DOHH2 (cell line): ENCODE results near the gene HMMR.
A peak's percentile ranks its signal among the peaks of the same experiment; 100 is the strongest.
"Not testable (repeated sequence)": the region's sequence is repeated elsewhere in the genome, so short reads cannot be mapped to it uniquely, and the experiment has no call there.

ENCODE experiments used
- H3F3A ChIP-seq: fragments of 200-600 bp; sonication (generic), shearing (Covaris generic); 2 replicates; pipeline ENCODE4 v1.6.0; 2016; ENCODE audit warnings: antibody characterized with exemption, mild to moderate bottlenecking; ENCODE audit not compliant: control insufficient read depth, insufficient read depth
- H3K27ac ChIP-seq: fragments of 200-600 bp; sonication (generic); 2 replicates; pipeline ENCODE4 v1.5.1; 2014; ENCODE audit warnings: low read depth, mild to moderate bottlenecking, low read length, moderate library complexity
- H3K27me3 ChIP-seq: fragments of 200-600 bp; sonication (generic); 2 replicates; pipeline ENCODE4 v1.6.1; 2014; ENCODE audit warnings: mild to moderate bottlenecking, low read length, mixed read lengths; ENCODE audit not compliant: control insufficient read depth
- H3K36me3 ChIP-seq: fragments of 200-600 bp; sonication (generic); 2 replicates; pipeline ENCODE4 v1.6.1; 2014; ENCODE audit warnings: mild to moderate bottlenecking, low read length, moderate library complexity, mixed read lengths; ENCODE audit not compliant: control insufficient read depth
- H3K4me1 ChIP-seq: fragments of 200-600 bp; sonication (generic); 2 replicates; pipeline ENCODE4 v1.6.1; 2014; ENCODE audit warnings: mild to moderate bottlenecking, low read length, mixed read lengths; ENCODE audit not compliant: control insufficient read depth
- H3K4me2 ChIP-seq: fragments of 200-600 bp; sonication (generic); 2 replicates; pipeline ENCODE4 v1.6.0; 2014; ENCODE audit warnings: mild to moderate bottlenecking, low read length, moderate library complexity
- H3K4me3 ChIP-seq: fragments of 200-600 bp; sonication (generic); 2 replicates; pipeline ENCODE4 v1.5.1; 2014; ENCODE audit warnings: mild to moderate bottlenecking, low read length, mixed read lengths
- H3K79me2 ChIP-seq: fragments of 200-600 bp; sonication (generic); 2 replicates; pipeline ENCODE4 v1.6.1; 2014; ENCODE audit warnings: mild to moderate bottlenecking, low read length, mixed read lengths; ENCODE audit not compliant: control insufficient read depth
- H3K9me2 ChIP-seq: fragments of 200-600 bp; sonication (generic); replicated peaks from 2 replicates; pipeline ENCODE4 v1.6.1; 2014; ENCODE audit warnings: mild to moderate bottlenecking, low read length, mixed read lengths; ENCODE audit not compliant: control insufficient read depth
- H3K9me3 ChIP-seq: fragments of 200-600 bp; sonication (generic); 2 replicates; pipeline ENCODE4 v1.6.1; 2014; ENCODE audit warnings: antibody characterized with exemption, low read length, mixed read lengths; ENCODE audit not compliant: control insufficient read depth, insufficient read depth
- H4K20me1 ChIP-seq: fragments of 200-600 bp; sonication (generic); 2 replicates; pipeline ENCODE4 v1.6.0; 2014; ENCODE audit warnings: low read depth, mild to moderate bottlenecking, antibody characterized with exemption, low read length, moderate library complexity; ENCODE audit not compliant: control insufficient read depth, insufficient read depth
- CTCF ChIP-seq: fragments of 200-600 bp; sonication (generic); IDR thresholded peaks from one replicate; pipeline ENCODE4 v1.5.1; 2014; ENCODE audit warnings: antibody characterized with exemption, mild to moderate bottlenecking, low read depth, low read length; ENCODE audit not compliant: poor library complexity, severe bottlenecking
- EZH2phosphoT487 ChIP-seq: fragments of 200-600 bp; sonication (generic); IDR thresholded peaks from 2 replicates; pipeline ENCODE4 v1.6.1; 2017; ENCODE audit warnings: borderline replicate concordance, mild to moderate bottlenecking, antibody characterized with exemption, low read length, moderate library complexity, mixed read lengths

The HMMR gene

GRCh38 chr5:163460562-163461171, at the start of gene HMMR:
Gene HMMR (plus strand): TSS chr5:163460632. CDS start chr5:163460693, 61 bp downstream.
- H3F3A ChIP-seq = peaks cover 27% of the 10 kb centered on the region
- H3K36me3 ChIP-seq = peaks cover 76% of the 10 kb centered on the region
- peaks cover 94% of the 10 kb centered on the region for H3K79me2 ChIP-seq
- H3K4me3 ChIP-seq = peak within 1 kb of the TSS; percentile 97
- peak within 1 kb of the TSS; percentile 93 for H3K27ac ChIP-seq
- no peaks in the 10 kb centered on the region for H3K27me3 ChIP-seq
- no peaks in the 10 kb centered on the region for H3K9me2 ChIP-seq
- no peaks in the 10 kb centered on the region for H4K20me1 ChIP-seq
- peak within 1 kb of the TSS; percentile 100 for H3K4me2 ChIP-seq
- peaks cover 41% of the 10 kb centered on the region for H3K4me1 ChIP-seq
- TF ChIP-seq CTCF (no peak), EZH2phosphoT487 (no peak)
- no peaks in the 10 kb centered on the region for H3K9me3 ChIP-seq

- not testable (repeated sequence) for H3K27ac ChIP-seq, H3K9me3 ChIP-seq, H3F3A ChIP-seq, H3K4me1 ChIP-seq, H3K9me2 ChIP-seq, H3K4me3 ChIP-seq, H3K36me3 ChIP-seq, H3K79me2 ChIP-seq, H4K20me1 ChIP-seq, H3K4me2 ChIP-seq, H3K27me3 ChIP-seq
Observed at GRCh38 chr5:163415673-163416072, 44.8 kb upstream of the HMMR start.

- Histone ChIP-seq H3K4me1 (peaks cover 5% of the 10 kb centered on the region), H3K9me3 (no peaks in the 10 kb centered on the region; the same call in 1 of the 2 replicates), H3K4me2 (no peak overlapping the region), H3K36me3 (no peaks in the 10 kb centered on the region), H3K4me3 (no peak overlapping the region), H3K27ac (no peak overlapping the region), H3F3A (no peaks in the 10 kb centered on the region), H3K79me2 (no peaks in the 10 kb centered on the region), H4K20me1 (no peaks in the 10 kb centered on the region), H3K9me2 (no peaks in the 10 kb centered on the region), H3K27me3 (no peaks in the 10 kb centered on the region)
- no peak for TF ChIP-seq EZH2phosphoT487
- TF ChIP-seq CTCF = no peak
Observed at GRCh38 chr5:163424836-163425235, 35.6 kb upstream of the HMMR start.

- not testable (repeated sequence) for H3K27ac ChIP-seq, H3K9me3 ChIP-seq, H3F3A ChIP-seq, H3K9me2 ChIP-seq, H4K20me1 ChIP-seq, H3K4me1 ChIP-seq, H3K4me3 ChIP-seq, H3K27me3 ChIP-seq, H3K79me2 ChIP-seq, H3K36me3 ChIP-seq
- H3K4me2 ChIP-seq = peak overlapping the region; percentile 37
Observed at GRCh38 chr5:163426128-163426527, 34.3 kb upstream of the HMMR start.
